WI38 (cell line): ENCODE measurements around the gene ZNF652.

Experiments
- H3K4me3 ChIP-seq: 2 replicates; pipeline ENCODE4 v1.5.1; 2011; ENCODE audit warnings: low read depth, mild to moderate bottlenecking, control low read depth, low read length
- CTCF ChIP-seq: IDR thresholded peaks from 2 replicates; pipeline ENCODE4 v1.5.1; 2012; ENCODE audit warnings: low read depth, mild to moderate bottlenecking, control low read depth, low read length

Gene ZNF652

GRCh38 chr17:49363251-49363650, 1.2 kb upstream of the ZNF652 start:
- no peak for TF ChIP-seq CTCF
- no peak overlapping the region for H3K4me3 ChIP-seq

GRCh38 chr17:49362723-49363117, 670 bp upstream of the ZNF652 start:
- TF ChIP-seq CTCF, result no peak
- H3K4me3 ChIP-seq, result peak overlapping the region; percentile 55

GRCh38 chr17:49361129-49361901, 735 bp downstream of the ZNF652 start:
- no peak for TF ChIP-seq CTCF
- H3K4me3 ChIP-seq, result peak overlapping the region; percentile 94

- H3K4me3 ChIP-seq, result peak overlapping the region; percentile 94
- TF ChIP-seq CTCF, result no peak
These were observed 1.3 kb downstream of the ZNF652 start for GRCh38 chr17:49360796-49361128.

GRCh38 chr17:49359990-49360795, 1.9 kb downstream of the ZNF652 start:
- H3K4me3 ChIP-seq, result peak overlapping the region; percentile 94
- TF ChIP-seq CTCF, result no peak

- TF ChIP-seq CTCF, result no peak
- no peak overlapping the region for H3K4me3 ChIP-seq
These were observed 3.3 kb downstream of the ZNF652 start for GRCh38 chr17:49358641-49359247.

GRCh38 chr17:49357516-49357915, 4.5 kb downstream of the ZNF652 start:
- TF ChIP-seq CTCF, result no peak
- no peak overlapping the region for H3K4me3 ChIP-seq
